ENCODE data around the gene ZNHIT6. TPM values are rescaled to one million over a fixed set of nuclear protein-coding genes. Genes with fewer than 3 reads are reported as not detected.

ZNHIT6 gene
- total and polyA plus RNA-seq, 2 donors (not counting 1 experiment from before 2014, with no cell fraction given): 6.0 to 16.3 TPM

GRCh38 chr1:85615586-85616363, 92.5 kb downstream of the ZNHIT6 start:
- no peaks in the 10 kb centered on the region for H4K20me1 ChIP-seq (ENCODE audit: control insufficient read depth, insufficient read depth, low read length, poor library complexity, severe bottlenecking)
- TF ChIP-seq EZH2 (IDR thresholded peaks at IDR 0.05; ENCODE audit: borderline replicate concordance, insufficient read depth, low read depth, low read length, poor library complexity, severe bottlenecking) (no peak), CTCF (IDR thresholded peaks at IDR 0.05) (no peak)
- H3K27ac Mint-ChIP-seq: no peak overlapping the region
- no peak for DNase-seq
- H3K9ac ChIP-seq (ENCODE audit: low read length): no peak overlapping the region
- H3K4me1 Mint-ChIP-seq: peaks cover 1% of the 10 kb centered on the region
- peaks cover 0 to 14% (median 0%) of the 10 kb centered on the region in 3 donors for H3K9me3 ChIP-seq (ENCODE audit: control extremely low read depth in 1 of 3, control insufficient read depth in 2 of 3, insufficient read depth in 1 of 3, low read length in 2 of 3)
- H3K9me3 Mint-ChIP-seq (ENCODE audit: insufficient read depth): no peaks in the 10 kb centered on the region
- ATAC-seq (ENCODE audit: low read depth): no peak
- H3K4me3 ChIP-seq (ENCODE audit: control extremely low read depth in 1 of 5, extremely low read depth in 1 of 5, insufficient read depth in 1 of 5, low read depth in 2 of 5, low read length in 4 of 5): no peak overlapping the region
- 54% methylated on average over 47 of the region's 49 CpGs for WGBS (ENCODE audit: insufficient coverage)
- H3K4me3 Mint-ChIP-seq: no peak overlapping the region
- intact Hi-C loops (cut with micrococcal nuclease): no loop called here
- H3K4me1 ChIP-seq (ENCODE audit: control insufficient read depth in 2 of 2, insufficient read depth in 2 of 2, low read length in 2 of 2): no peaks in the 10 kb centered on the region
- ChIA-PET CTCF (no interaction called here), POLR2A (no interaction called here)
- H2AFZ ChIP-seq (ENCODE audit: insufficient read depth, low read depth, low read length, poor library complexity, severe bottlenecking): no peak overlapping the region
- H3K27me3 ChIP-seq (replicated peaks in 1 of 4; ENCODE audit: control extremely low read depth in 1 of 4, control insufficient read depth in 3 of 4, insufficient read depth in 4 of 4, low read length in 3 of 4): no peaks in the 10 kb centered on the region
- no peaks in the 10 kb centered on the region for H3K79me2 ChIP-seq (ENCODE audit: control insufficient read depth, insufficient read depth, low read length)
- H3K4me2 ChIP-seq (replicated peaks; ENCODE audit: low read depth, low read length, poor library complexity, severe bottlenecking): no peak overlapping the region
- H3K27me3 Mint-ChIP-seq: peaks cover 4% of the 10 kb centered on the region
- H3K36me3 ChIP-seq (replicated peaks in 1 of 2; ENCODE audit: control extremely low read depth in 1 of 2, control insufficient read depth in 1 of 2, extremely low read depth in 1 of 2, insufficient read depth in 2 of 2, low read length in 1 of 2): no peaks in the 10 kb centered on the region
- no peak overlapping the region for H3K27ac ChIP-seq (ENCODE audit: low read length in 2 of 2)

GRCh38 chr1:85612704-85613361, 95.4 kb downstream of the ZNHIT6 start:
- Histone ChIP-seq H3K9ac (ENCODE audit: low read length) (no peak overlapping the region), H3K4me2 (replicated peaks; ENCODE audit: low read depth, low read length, poor library complexity, severe bottlenecking) (no peak overlapping the region), H2AFZ (ENCODE audit: insufficient read depth, low read depth, low read length, poor library complexity, severe bottlenecking) (no peak overlapping the region), H4K20me1 (ENCODE audit: control insufficient read depth, insufficient read depth, low read length, poor library complexity, severe bottlenecking) (no peaks in the 10 kb centered on the region), H3K4me1 (ENCODE audit: control insufficient read depth in 2 of 2, insufficient read depth in 2 of 2, low read length in 2 of 2) (no peaks in the 10 kb centered on the region), H3K27ac (ENCODE audit: low read length in 2 of 2) (no peak overlapping the region), H3K79me2 (ENCODE audit: control insufficient read depth, insufficient read depth, low read length) (no peaks in the 10 kb centered on the region), H3K36me3 (replicated peaks in 1 of 2; ENCODE audit: control extremely low read depth in 1 of 2, control insufficient read depth in 1 of 2, extremely low read depth in 1 of 2, insufficient read depth in 2 of 2, low read length in 1 of 2) (no peaks in the 10 kb centered on the region), H3K27me3 (replicated peaks in 1 of 4; ENCODE audit: control extremely low read depth in 1 of 4, control insufficient read depth in 3 of 4, insufficient read depth in 4 of 4, low read length in 3 of 4) (no peaks in the 10 kb centered on the region), H3K9me3 (ENCODE audit: control extremely low read depth in 1 of 3, control insufficient read depth in 2 of 3, insufficient read depth in 1 of 3, low read length in 2 of 3) (peaks cover 0 to 14% (median 0%) of the 10 kb centered on the region in 3 donors), H3K4me3 (ENCODE audit: control extremely low read depth in 1 of 5, extremely low read depth in 1 of 5, insufficient read depth in 1 of 5, low read depth in 2 of 5, low read length in 4 of 5) (no peak overlapping the region)
- ChIA-PET POLR2A (no interaction called here), CTCF (no interaction called here)
- no peak overlapping the region for H3K27ac Mint-ChIP-seq
- no peak overlapping the region for H3K4me3 Mint-ChIP-seq
- H3K9me3 Mint-ChIP-seq (ENCODE audit: insufficient read depth): no peaks in the 10 kb centered on the region
- ATAC-seq (ENCODE audit: low read depth): no peak
- no peaks in the 10 kb centered on the region for H3K4me1 Mint-ChIP-seq
- DNase-seq: no peak
- peaks cover 4% of the 10 kb centered on the region for H3K27me3 Mint-ChIP-seq
- TF ChIP-seq CTCF (IDR thresholded peaks at IDR 0.05) (no peak), EZH2 (IDR thresholded peaks at IDR 0.05; ENCODE audit: borderline replicate concordance, insufficient read depth, low read depth, low read length, poor library complexity, severe bottlenecking) (no peak)
- intact Hi-C loops (cut with micrococcal nuclease): no loop called here
- WGBS (ENCODE audit: insufficient coverage): 83% methylated on average over 5 of the region's 6 CpGs

Measured in B cell (primary cell).